Loucy (cell line): Measurements from ENCODE around the gene ITGA5.
A peak's percentile ranks its signal among the peaks of the same experiment; 100 is the strongest.

ENCODE experiments used
- H2AFZ ChIP-seq: fragments of 200-600 bp; sonication (generic); 2 replicates; pipeline ENCODE4 v1.6.0; 2016; ENCODE audit warnings: antibody characterized with exemption, mild to moderate bottlenecking, low read length, moderate library complexity
- H3F3A ChIP-seq: fragments of 200-600 bp; 2 replicates; pipeline ENCODE4 v1.6.0; 2016; ENCODE audit warnings: antibody characterized with exemption, low read depth, mild to moderate bottlenecking
- H3K27me3 ChIP-seq: fragments of 200-600 bp; sonication (generic); 2 replicates; pipeline ENCODE4 v1.6.1; 2014; ENCODE audit warnings: low read length, mild to moderate bottlenecking; ENCODE audit not compliant: insufficient read depth, poor library complexity, severe bottlenecking
- H3K36me3 ChIP-seq: fragments of 200-600 bp; sonication (generic); 2 replicates; pipeline ENCODE4 v1.6.1; 2016; ENCODE audit warnings: low read length; ENCODE audit not compliant: insufficient read depth
- H3K4me1 ChIP-seq: fragments of 200-600 bp; sonication (generic); 2 replicates; pipeline ENCODE4 v1.5.1; 2014; ENCODE audit warnings: low read length, mild to moderate bottlenecking; ENCODE audit not compliant: insufficient read depth, poor library complexity, severe bottlenecking
- H3K4me2 ChIP-seq: fragments of 200-600 bp; sonication (generic); 2 replicates; pipeline ENCODE4 v1.6.0; 2014; ENCODE audit warnings: antibody characterized with exemption, low read length, low read depth, mild to moderate bottlenecking; ENCODE audit not compliant: poor library complexity, severe bottlenecking
- H3K4me3 ChIP-seq: fragments of 200-600 bp; sonication (generic); 2 replicates; pipeline ENCODE4 v1.5.1; 2014; ENCODE audit warnings: low read length, mild to moderate bottlenecking, mixed read lengths; ENCODE audit not compliant: poor library complexity, severe bottlenecking
- H3K79me2 ChIP-seq: fragments of 200-600 bp; sonication (generic); 2 replicates; pipeline ENCODE4 v1.6.1; 2014; ENCODE audit warnings: low read length; ENCODE audit not compliant: insufficient read depth
- H3K9ac ChIP-seq: fragments of 200-600 bp; sonication (generic); 2 replicates; pipeline ENCODE4 v1.6.0; 2014; ENCODE audit warnings: mild to moderate bottlenecking, low read depth, low read length, moderate library complexity; ENCODE audit not compliant: poor library complexity, severe bottlenecking
- H3K9me2 ChIP-seq: fragments of 200-600 bp; sonication (generic); replicated peaks from 2 replicates; pipeline ENCODE4 v1.6.1; 2016; ENCODE audit warnings: low read depth, low read length, mixed read lengths
- H3K9me3 ChIP-seq: fragments of 200-600 bp; sonication (generic); 2 replicates; pipeline ENCODE4 v1.6.1; 2014; ENCODE audit warnings: mild to moderate bottlenecking, antibody characterized with exemption, low read length, low read depth; ENCODE audit not compliant: insufficient read depth
- H4K20me1 ChIP-seq: fragments of 200-600 bp; sonication (generic); 2 replicates; pipeline ENCODE4 v1.6.0; 2014; ENCODE audit warnings: antibody characterized with exemption, low read length, mild to moderate bottlenecking; ENCODE audit not compliant: insufficient read depth, poor library complexity, severe bottlenecking
- EZH2phosphoT487 ChIP-seq: fragments of 200-600 bp; IDR thresholded peaks from 2 replicates; pipeline ENCODE4 v1.6.1; 2018; ENCODE audit warnings: antibody characterized with exemption, mild to moderate bottlenecking, moderate library complexity, borderline replicate concordance
- TF ChIP-seq, protein P1 (sequence below): fragments of 200-600 bp; sonication (generic); conservative IDR thresholded peaks from 2 replicates; pipeline ENCODE4 v1.5.1; 2014; ENCODE audit warnings: mild to moderate bottlenecking, antibody characterized with exemption, low read length

Gene ITGA5

DNA sequence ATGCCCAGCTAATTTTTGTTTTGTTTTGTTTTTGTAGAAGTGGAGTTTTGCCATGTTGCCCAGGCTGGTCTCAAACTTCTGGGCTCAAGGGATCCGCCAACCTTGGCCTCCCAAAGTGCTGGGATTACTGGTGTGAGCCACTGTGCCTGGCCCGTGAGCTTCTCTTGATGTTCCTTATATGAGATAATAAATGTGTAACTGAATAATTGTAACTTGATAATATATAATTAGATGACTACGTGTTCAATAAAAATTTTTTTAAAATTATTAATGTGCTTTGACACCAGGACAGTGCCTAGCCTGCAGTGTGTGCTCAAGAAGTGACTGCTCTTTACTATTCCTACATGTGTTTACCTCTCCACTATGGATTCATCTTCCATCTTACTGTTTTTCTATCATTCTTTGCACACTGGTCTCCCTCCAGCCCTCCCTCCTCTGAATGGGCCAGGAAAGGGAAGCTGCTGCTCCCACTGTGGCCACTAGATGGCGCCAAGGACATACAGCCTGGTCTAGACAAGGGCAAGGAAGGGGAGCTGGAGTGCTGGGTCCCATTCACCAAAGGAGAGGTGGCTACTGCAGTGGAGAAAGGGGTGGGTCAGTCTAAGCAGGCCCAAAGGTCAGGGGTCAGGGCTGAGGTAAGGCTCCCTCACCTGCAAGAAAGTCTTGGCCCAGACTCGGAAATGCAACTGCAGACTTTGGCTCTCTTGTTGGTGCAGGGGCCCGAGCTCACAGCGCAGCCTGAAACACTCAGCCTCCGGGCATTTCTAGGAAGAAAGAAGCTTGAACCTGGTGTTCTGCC lies 19.9 kb downstream of the ITGA5 start:
- no peaks in the 10 kb centered on the region for H3K9me3 ChIP-seq
- H3K4me1 ChIP-seq: no peaks in the 10 kb centered on the region
- H3F3A ChIP-seq: 0 out of 2 replicates have a peak, but pooled peaks cover 5% of the 10 kb centered on the region
- no peak overlapping the region for H3K9ac ChIP-seq
- H2AFZ ChIP-seq: no peak overlapping the region
- TF ChIP-seq, protein P1, sequence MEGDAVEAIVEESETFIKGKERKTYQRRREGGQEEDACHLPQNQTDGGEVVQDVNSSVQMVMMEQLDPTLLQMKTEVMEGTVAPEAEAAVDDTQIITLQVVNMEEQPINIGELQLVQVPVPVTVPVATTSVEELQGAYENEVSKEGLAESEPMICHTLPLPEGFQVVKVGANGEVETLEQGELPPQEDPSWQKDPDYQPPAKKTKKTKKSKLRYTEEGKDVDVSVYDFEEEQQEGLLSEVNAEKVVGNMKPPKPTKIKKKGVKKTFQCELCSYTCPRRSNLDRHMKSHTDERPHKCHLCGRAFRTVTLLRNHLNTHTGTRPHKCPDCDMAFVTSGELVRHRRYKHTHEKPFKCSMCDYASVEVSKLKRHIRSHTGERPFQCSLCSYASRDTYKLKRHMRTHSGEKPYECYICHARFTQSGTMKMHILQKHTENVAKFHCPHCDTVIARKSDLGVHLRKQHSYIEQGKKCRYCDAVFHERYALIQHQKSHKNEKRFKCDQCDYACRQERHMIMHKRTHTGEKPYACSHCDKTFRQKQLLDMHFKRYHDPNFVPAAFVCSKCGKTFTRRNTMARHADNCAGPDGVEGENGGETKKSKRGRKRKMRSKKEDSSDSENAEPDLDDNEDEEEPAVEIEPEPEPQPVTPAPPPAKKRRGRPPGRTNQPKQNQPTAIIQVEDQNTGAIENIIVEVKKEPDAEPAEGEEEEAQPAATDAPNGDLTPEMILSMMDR: peak; percentile 100
- no peak for TF ChIP-seq EZH2phosphoT487
- peaks cover 6% of the 10 kb centered on the region; the same call in 1 of the 2 replicates for H3K79me2 ChIP-seq
- peaks cover 93% of the 10 kb centered on the region for H3K36me3 ChIP-seq
- H3K27me3 ChIP-seq: no peaks in the 10 kb centered on the region
- H3K4me3 ChIP-seq: no peak overlapping the region
- no peaks in the 10 kb centered on the region for H3K9me2 ChIP-seq
- H4K20me1 ChIP-seq: peaks cover 6% of the 10 kb centered on the region
- H3K4me2 ChIP-seq: no peak overlapping the region

DNA sequence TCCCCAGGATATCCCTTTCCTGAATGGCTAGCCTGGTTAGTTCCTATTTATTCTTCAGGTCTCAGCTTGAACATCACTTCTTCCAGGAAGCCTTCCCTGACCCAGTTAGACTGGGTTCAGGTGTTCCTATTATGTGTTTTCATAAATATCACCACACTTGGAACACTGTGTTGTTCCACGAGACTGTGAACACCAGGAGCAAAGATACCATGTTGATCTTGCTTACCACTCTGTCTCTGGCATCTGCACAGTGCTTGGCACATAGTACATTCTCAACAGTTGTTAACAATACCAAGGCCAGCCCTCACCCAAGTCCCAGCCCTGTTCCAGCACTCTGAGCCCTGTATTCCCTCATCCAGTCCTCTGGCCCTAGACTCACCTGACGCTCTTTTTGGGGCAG lies 20.8 kb downstream of the ITGA5 start:
- Histone ChIP-seq H2AFZ (no peak overlapping the region), H3K27me3 (no peaks in the 10 kb centered on the region), H3F3A (0 out of 2 replicates have a peak, but pooled peaks cover 5% of the 10 kb centered on the region), H3K9ac (no peak overlapping the region), H3K4me2 (no peak overlapping the region), H3K4me1 (no peaks in the 10 kb centered on the region), H4K20me1 (peaks cover 2% of the 10 kb centered on the region), H3K9me2 (no peaks in the 10 kb centered on the region), H3K36me3 (peaks cover 84% of the 10 kb centered on the region), H3K4me3 (no peak overlapping the region), H3K9me3 (no peaks in the 10 kb centered on the region), H3K79me2 (no peaks in the 10 kb centered on the region)
- TF ChIP-seq, protein P1: no peak
- no peak for TF ChIP-seq EZH2phosphoT487

DNA sequence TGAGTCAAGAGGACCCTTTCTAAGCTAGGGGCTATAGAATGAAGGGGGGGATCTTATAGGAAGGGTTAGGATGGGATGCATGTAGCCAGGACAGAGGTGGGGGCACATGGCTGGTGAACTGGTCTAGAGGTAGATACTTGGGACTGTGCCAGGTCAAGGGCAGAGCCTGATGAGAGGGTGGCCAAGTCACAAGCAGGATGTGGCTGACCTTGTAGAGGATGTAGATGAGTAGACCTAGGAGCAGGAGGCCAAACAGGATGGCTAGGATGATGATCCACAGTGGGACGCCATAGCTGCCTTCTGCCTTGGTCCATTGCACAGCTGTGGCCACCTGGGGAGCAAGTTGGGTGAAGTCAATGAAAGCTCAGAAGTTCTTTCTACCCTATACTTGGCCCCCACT lies 21.9 kb downstream of the ITGA5 start:
- no peak overlapping the region for H3K4me2 ChIP-seq
- H3K4me3 ChIP-seq: no peak overlapping the region
- no peaks in the 10 kb centered on the region for H3K27me3 ChIP-seq
- H3F3A ChIP-seq: 0 out of 2 replicates have a peak, but pooled peaks cover 5% of the 10 kb centered on the region
- H3K9me2 ChIP-seq: no peaks in the 10 kb centered on the region
- H3K4me1 ChIP-seq: no peaks in the 10 kb centered on the region
- TF ChIP-seq, protein P1: no peak
- H3K36me3 ChIP-seq: peaks cover 80% of the 10 kb centered on the region
- no peak overlapping the region for H2AFZ ChIP-seq
- H3K79me2 ChIP-seq: no peaks in the 10 kb centered on the region
- H3K9me3 ChIP-seq: no peaks in the 10 kb centered on the region
- no peak overlapping the region for H3K9ac ChIP-seq
- H4K20me1 ChIP-seq: peaks cover 2% of the 10 kb centered on the region
